Osteoblast (primary cell): ENCODE measurements around the gene MAN1C1. TPM values are rescaled to one million over a fixed set of nuclear protein-coding genes. Genes with fewer than 3 reads are reported as not detected.

Experiments used
- DNase-seq: peaks from one replicate; pipeline ENCODE4 v3.0.0; 2011; ENCODE audit warnings: low spot score, mixed read lengths; ENCODE audit not compliant: insufficient read length; ENCODE audit errors: missing footprints
- H2AFZ ChIP-seq: 2 replicates; pipeline ENCODE4 v1.6.0; 2011; ENCODE audit warnings: mild to moderate bottlenecking, low read length
- H3K27ac ChIP-seq: 2 replicates; pipeline ENCODE4 v1.5.1; 2011; ENCODE audit warnings: mild to moderate bottlenecking, low read depth, low read length, moderate library complexity
- H3K27me3 ChIP-seq: 2 replicates; pipeline ENCODE4 v1.6.0; 2012; ENCODE audit warnings: mild to moderate bottlenecking, control low read depth, inconsistent platforms, low read length, moderate library complexity; ENCODE audit not compliant: insufficient read depth
- H3K36me3 ChIP-seq: 2 replicates; pipeline ENCODE4 v1.5.1; 2011; ENCODE audit warnings: mild to moderate bottlenecking, low read length, control low read depth, moderate library complexity; ENCODE audit not compliant: insufficient read depth
- H3K4me1 ChIP-seq: 2 replicates; pipeline ENCODE4 v1.5.1; 2011; ENCODE audit warnings: mild to moderate bottlenecking, low read length, control low read depth, moderate library complexity; ENCODE audit not compliant: insufficient read depth
- H3K4me2 ChIP-seq: 2 replicates; pipeline ENCODE4 v1.6.0; 2011; ENCODE audit warnings: mild to moderate bottlenecking, low read length; ENCODE audit not compliant: insufficient read depth
- H3K4me3 ChIP-seq: fragments of 200-600 bp; sonication (generic); 3 replicates; pipeline ENCODE4 v1.5.1; 2012; ENCODE audit warnings: mild to moderate bottlenecking, low read length, inconsistent platforms; ENCODE audit not compliant: insufficient read depth
- H3K79me2 ChIP-seq: 2 replicates; pipeline ENCODE4 v1.6.0; 2012; ENCODE audit warnings: mild to moderate bottlenecking, low read length, control low read depth, inconsistent platforms; ENCODE audit not compliant: insufficient read depth
- H3K9me3 ChIP-seq: 2 replicates; pipeline ENCODE4 v1.5.1; 2011; ENCODE audit warnings: low read depth, low read length, control low read depth
- H4K20me1 ChIP-seq: 2 replicates; pipeline ENCODE4 v1.6.0; 2012; ENCODE audit warnings: mild to moderate bottlenecking, low read length, control low read depth; ENCODE audit not compliant: insufficient read depth
- CTCF ChIP-seq: IDR thresholded peaks from 2 replicates; pipeline ENCODE4 v1.5.1; 2011; ENCODE audit warnings: mild to moderate bottlenecking, low read depth, low read length, moderate library complexity; ENCODE audit errors: extremely low read depth
- total RNA-seq: library from RNA; depleted of rRNA; stranded (reverse); fragments of >200 nt; gene quantifications from 2 replicates; pipeline ENCODE4 v1.2.3, GENCODE V29; 2012

MAN1C1 gene
- total RNA-seq, 1 donor = 16.3 TPM

- no peaks in the 10 kb centered on the region for H3K36me3 ChIP-seq
- no peaks in the 10 kb centered on the region for H3K79me2 ChIP-seq
- H3K9me3 ChIP-seq = peaks cover 2% of the 10 kb centered on the region
- H3K4me1 ChIP-seq = no peaks in the 10 kb centered on the region
- no peak overlapping the region for H3K27ac ChIP-seq
- peaks cover 39% of the 10 kb centered on the region for H3K27me3 ChIP-seq
- no peaks in the 10 kb centered on the region for H4K20me1 ChIP-seq
- no peak overlapping the region for H3K4me3 ChIP-seq
- no peak for TF ChIP-seq CTCF
- DNase-seq = no peak
- no peak overlapping the region for H2AFZ ChIP-seq
- H3K4me2 ChIP-seq = no peak overlapping the region
These were observed 53.4 kb downstream of the MAN1C1 start for GRCh38 chr1:25669781-25670567.

GRCh38 chr1:25671929-25672328 lies 55.3 kb downstream of the MAN1C1 start:
- H3K4me1 ChIP-seq = no peaks in the 10 kb centered on the region
- H2AFZ ChIP-seq = no peak overlapping the region
- H3K4me3 ChIP-seq = no peak overlapping the region
- H3K4me2 ChIP-seq = no peak overlapping the region
- H3K9me3 ChIP-seq = peaks cover 2% of the 10 kb centered on the region
- H4K20me1 ChIP-seq = no peaks in the 10 kb centered on the region
- TF ChIP-seq CTCF = no peak
- H3K79me2 ChIP-seq = no peaks in the 10 kb centered on the region
- DNase-seq = no peak
- H3K27ac ChIP-seq = no peak overlapping the region
- peaks cover 46% of the 10 kb centered on the region for H3K27me3 ChIP-seq
- no peaks in the 10 kb centered on the region for H3K36me3 ChIP-seq

DNA sequence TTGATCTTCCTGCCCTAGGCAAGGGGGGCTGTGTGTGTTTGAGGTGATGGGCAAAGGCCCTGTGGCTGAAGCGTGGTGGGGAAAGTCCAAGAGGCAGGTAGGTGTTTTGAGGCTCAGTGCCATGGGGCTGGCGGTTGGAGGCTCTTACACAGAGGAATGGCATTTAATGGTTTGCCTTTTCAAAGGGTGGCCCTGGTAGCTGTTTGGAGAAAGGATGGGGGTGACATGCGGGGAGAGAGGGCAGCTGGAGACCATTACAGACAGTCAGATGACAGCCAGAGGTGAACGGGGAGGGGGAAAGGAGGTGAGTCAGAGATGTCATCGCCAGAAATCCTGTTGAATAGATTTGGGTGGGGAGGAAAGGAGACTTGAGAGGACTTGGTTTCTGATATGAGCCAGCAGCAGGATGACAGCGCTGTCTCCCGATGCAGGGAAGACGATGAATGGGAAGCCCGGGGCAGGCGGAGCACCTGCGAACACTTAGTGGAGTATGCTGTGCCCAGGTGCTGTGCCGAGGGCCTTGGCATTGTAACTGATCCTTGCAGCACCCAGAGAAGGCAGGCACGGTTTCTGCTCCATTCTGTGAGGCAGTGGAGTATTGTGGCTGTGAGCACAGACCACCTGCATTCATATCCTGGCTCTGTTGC lies 56.3 kb downstream of the MAN1C1 start:
- no peak for TF ChIP-seq CTCF
- Histone ChIP-seq H4K20me1 (no peaks in the 10 kb centered on the region), H3K79me2 (no peaks in the 10 kb centered on the region), H2AFZ (no peak overlapping the region), H3K27me3 (peaks cover 49% of the 10 kb centered on the region), H3K4me2 (no peak overlapping the region), H3K27ac (no peak overlapping the region), H3K36me3 (no peaks in the 10 kb centered on the region), H3K4me3 (no peak overlapping the region), H3K9me3 (peaks cover 2% of the 10 kb centered on the region), H3K4me1 (no peaks in the 10 kb centered on the region)
- no peak for DNase-seq

DNA sequence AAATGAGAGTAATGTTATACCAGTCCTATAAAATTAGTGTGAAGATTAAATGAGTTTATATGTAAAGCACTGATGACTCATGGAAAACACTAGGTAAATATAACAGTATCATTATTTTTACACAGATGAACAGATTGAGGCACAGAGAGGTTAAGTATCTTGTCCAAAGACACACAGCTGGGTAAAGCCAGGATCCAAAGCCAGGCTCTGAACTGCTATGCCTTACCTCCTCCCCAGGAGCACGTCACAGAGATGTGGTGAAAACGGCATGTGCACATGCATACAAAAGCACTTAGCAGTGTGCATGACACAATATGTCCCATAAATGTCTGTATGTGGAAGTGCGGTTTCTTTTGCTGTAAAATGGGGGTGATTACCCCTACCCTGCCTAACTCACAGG lies 56.9 kb downstream of the MAN1C1 start:
- Histone ChIP-seq H3K27me3 (peaks cover 49% of the 10 kb centered on the region), H3K27ac (no peak overlapping the region), H3K9me3 (peaks cover 2% of the 10 kb centered on the region), H4K20me1 (no peaks in the 10 kb centered on the region), H3K79me2 (no peaks in the 10 kb centered on the region), H3K36me3 (no peaks in the 10 kb centered on the region), H2AFZ (no peak overlapping the region), H3K4me1 (no peaks in the 10 kb centered on the region), H3K4me2 (no peak overlapping the region), H3K4me3 (no peak overlapping the region)
- no peak for DNase-seq
- TF ChIP-seq CTCF = no peak
